ENCODE data around the gene LIMS3.
A peak's percentile ranks its signal among the peaks of the same experiment; 100 is the strongest.
"Not testable (repeated sequence)": the region's sequence is repeated elsewhere in the genome, so short reads cannot be mapped to it uniquely, and the experiment has no call there.

The LIMS3 gene, protein sequence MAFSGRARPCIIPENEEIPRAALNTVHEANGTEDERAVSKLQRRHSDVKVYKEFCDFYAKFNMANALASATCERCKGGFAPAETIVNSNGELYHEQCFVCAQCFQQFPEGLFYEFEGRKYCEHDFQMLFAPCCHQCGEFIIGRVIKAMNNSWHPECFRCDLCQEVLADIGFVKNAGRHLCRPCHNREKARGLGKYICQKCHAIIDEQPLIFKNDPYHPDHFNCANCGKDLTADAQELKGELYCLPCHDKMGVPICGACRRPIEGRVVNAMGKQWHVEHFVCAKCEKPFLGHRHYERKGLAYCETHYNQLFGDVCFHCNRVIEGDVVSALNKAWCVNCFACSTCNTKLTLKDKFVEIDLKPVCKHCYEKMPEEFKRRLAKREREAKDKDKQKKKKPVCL

DNA sequence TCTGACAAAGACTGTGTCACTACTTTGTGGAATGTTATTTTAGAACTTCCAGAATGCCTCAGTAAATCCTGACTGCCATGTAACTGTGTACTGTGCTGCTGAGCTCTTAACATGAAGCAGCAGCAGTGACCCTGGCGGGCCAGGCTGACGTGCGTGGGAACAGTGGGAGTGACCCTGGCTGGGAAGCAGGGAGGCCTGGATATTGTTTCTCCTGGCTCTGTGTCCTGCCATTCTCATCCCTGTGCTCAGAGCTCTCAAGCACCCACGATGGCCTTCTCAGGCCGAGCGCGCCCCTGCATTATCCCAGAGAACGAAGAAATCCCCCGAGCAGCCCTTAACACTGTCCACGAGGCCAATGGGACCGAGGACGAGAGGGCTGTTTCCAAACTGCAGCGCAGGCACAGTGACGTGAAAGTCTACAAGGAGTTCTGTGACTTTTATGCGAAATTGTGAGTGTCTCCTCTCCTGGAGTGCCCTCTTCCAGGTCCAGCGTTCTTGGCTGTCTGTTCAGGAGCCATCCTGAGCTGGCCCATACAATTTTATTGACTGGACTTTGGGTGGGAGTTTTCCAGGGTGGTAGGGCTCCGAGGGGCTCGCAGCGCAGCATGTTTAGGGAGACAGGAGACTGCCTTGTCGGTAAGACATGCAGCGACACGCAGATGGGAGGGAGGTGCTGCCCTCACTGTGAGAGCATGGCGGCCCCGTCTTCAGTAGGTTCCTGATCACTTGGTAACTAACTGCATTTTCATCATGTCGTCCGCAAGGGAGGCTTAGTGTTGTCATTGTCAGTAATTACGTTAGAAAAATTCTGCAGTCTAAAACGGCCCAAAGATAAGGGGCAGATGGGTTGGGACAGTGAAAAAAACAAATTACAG lies at the start of gene LIMS3:
Gene LIMS3 (plus strand): TSS at position 227 of the 875 bp plus-strand sequence. CDS start 41 bp downstream, at position 268.
- not testable (repeated sequence) for ATAC-seq, DNase-seq

DNA sequence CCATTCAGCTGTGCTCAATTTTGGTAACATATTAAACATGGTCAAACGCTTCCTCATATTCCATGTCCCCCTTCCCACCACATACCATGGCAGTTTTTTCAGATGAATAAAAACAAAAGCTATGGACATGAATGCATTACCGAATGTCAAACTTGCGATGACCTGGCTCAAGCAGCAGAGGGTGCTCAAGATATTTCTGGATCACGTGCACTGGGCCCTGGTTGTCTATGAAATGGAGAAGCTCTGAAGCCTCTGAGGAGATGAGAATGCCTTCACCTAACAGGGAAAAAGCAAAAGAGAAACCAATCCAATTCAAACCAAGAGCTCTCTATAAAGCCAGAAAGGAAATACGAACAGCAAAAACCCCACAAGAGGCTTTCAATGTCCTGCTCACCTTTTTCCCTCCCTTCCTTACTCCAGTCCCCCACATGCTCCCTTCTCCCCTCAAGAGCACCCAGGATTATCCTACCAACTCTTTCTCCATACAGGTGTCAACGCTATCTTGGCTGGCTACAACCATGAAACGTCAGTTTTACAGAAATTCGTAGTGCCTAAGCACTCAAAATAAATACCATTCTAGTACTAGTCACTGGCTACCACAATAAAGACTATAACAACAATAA lies 27.2 kb upstream of the LIMS3 start:
- not testable (repeated sequence) for ATAC-seq, DNase-seq

DNA sequence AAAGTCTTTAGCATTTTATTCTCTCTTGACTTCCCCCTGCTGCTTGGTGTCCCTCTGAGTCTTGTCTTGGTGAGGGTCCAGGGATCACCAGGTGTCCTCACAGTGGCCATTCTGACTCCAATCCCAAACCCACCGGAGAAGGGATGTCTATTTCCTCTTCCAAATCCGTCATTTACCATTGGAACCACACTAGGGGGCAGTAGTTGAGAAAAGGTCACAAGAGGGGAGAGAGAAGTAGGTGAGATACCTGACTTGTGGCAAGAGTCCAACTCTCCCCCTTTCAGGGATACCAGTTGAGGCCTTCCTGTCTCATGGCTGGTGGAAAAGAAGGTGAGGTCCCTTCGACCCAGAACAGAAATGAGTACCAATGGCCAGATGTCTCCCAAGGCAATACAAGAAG lies 21.9 kb upstream of the LIMS3 start:
- not testable (repeated sequence) for DNase-seq, ATAC-seq

DNA sequence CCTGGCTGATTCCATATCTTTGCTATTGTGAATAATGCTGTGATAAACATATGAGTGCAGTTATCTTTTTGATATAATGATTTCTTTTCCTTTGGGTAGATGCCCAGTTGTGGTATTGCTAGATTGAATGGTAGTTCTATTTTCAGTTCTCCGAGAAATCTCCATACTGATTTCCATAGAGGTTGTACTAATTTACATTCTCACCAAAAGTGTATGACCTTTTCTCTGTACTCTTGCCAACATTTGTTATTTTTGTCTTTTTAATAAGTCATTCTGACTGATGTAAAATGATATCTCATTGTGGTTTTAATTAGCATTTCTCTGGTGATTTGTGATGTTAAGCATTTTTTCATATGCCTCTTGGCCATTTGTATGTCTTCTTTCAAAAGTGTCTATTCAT lies 16.4 kb upstream of the LIMS3 start:
- ATAC-seq, DNase-seq: not testable (repeated sequence)

DNA sequence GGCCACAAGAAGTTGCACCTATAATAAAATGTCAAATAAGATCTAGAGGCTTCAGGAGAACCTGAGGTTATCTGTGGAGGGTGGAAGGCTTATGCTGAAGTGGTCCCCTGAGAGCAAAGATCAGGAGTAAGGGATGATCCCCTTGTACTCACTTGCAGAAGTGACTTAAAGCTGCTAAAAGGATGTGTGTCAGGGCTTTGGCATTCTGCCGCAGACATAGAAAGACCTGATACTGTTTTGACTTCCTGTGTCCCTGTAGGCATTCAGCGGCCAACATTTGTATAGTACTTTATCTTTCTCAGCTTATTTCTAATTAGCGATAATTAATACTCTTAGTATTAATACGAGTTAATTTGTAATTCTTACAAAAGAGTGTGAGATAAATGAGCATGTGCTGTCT lies 10.1 kb upstream of the LIMS3 start:
- ATAC-seq: not testable (repeated sequence)

DNA sequence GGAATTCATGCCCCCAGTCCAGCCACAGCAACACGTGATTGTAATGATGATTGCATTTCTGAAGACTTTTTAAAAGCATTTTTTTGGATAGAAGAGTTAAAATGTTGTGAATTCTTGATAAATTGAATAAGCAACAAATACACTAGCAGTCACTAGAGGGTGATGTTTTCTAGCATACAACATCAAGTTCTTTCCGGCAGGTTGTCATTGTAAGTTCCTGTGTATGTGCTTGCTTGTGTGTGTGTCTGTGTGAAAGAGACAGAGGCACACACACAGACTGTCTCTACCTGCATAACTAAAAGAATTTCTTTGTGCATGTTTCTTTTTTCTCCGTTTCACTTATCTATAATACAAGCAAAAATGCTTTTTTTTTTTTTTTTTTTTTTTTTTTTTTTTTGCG lies 8.6 kb upstream of the LIMS3 start:
- not testable (repeated sequence) for ATAC-seq, DNase-seq

More for the DNA sequence above, 10.1 kb upstream of the LIMS3 start:
- not testable (repeated sequence) for DNase-seq

DNA sequence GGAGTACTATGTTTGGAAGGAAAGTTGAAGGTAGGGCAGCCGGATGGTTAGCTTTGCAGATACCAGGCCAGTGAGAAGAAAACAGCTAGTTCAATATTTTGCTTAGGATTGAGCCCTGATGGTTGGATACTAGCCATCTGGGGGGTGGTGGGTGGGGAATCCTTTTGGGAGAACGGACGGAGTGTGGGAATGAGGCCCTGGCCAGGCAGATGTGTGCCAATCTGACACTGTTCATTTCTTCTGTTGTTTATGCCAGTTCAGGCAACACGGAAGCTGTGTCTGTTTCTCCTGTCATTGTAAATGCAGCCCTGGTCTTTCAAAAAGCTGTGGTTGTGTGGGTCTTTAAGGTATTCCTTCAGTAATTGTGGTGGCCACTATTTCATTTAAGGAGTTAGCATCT lies 7.5 kb upstream of the LIMS3 start:
- not testable (repeated sequence) for DNase-seq, ATAC-seq

DNA sequence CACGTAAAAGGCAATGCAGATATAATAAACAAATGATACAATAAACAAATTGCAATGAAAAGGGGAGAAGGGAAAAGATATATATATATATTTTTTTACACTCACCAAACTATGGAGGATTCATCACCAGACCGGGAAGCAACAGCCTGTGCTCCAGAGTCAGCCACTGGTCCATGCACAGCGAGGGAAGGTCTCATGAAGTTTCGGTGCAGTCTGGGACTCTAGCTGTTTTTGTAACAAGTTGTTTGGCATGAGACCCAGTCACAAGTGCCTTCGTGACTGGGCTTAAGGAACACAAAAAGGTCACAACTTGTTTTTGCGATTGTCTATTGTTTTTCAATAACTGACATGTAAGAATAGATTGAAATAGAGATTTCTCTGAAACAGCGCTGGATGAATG lies 4.8 kb upstream of the LIMS3 start:
- not testable (repeated sequence) for ATAC-seq, DNase-seq

DNA sequence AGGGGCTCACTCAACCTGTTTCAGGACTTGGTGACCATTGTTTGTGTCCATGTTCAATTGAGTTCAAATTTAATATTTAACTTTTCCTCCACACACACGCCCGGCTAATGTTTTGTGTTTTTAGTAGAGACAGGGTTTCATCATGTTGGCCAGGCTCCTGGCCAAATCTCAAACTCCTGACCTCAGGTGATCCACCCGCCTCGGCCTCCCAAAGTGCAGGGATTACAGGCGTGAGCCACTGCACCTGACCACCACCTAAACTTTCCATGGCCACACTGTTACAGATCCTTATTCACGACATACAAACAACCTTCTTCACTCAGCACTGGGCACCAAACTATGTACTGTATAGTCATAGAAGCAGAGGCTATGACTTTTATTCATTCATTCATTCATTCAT lies 4.3 kb upstream of the LIMS3 start:
- ATAC-seq, DNase-seq: not testable (repeated sequence)

DNA sequence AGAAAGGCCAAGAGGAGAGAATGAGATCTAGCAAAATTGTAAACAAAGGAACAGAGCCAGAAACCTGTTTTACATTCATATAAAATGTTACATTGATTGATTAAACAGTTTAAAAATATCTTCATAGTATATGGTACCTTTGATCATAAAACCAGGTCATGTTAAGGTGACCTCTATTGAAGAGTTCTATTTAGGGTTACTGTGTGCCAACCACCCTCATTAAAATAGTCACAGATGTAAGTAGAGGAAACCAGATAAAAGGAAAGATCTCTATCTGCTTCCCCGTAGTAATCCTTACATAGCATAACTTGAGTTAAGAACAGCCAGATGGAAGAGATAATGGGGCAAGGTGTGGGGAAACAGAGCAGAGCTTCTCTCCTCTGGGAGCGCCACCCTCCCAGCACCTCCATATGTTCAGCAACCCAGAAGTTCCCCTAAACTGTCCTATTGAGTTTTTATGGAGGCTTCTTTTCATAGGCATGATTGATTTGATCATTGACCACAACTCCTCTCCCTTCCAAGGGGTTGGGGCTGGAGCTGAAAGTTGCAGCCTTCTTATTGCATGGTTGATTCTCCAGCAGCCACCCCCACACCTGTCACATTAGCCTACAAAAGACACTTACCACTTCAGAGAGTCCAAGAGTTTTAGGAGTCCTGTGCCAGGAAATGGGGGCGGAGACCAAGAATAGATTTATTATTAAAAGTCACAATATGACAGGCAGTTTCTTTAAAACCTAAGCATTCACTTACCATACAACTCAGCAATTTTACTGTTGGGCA lies 3.2 kb upstream of the LIMS3 start:
- not testable (repeated sequence) for DNase-seq, ATAC-seq

DNA sequence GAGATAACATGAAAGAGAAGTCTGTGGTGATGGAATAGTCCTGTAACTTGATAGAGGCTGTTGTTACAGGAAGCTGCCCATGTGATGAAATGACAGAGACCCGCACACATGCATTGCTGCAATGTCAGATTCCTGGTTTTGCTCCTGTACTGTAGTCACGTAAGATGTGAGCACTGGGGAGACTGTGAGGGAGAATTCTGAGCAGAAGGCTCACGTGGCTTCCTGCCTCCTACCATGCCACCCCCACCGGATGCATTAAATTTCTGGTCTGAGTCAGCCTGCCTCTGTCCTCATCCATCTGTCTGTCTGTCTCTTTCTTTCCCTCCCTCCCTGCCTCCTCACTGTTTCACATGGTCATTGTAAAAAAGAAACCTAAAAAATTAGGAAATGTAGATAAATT lies 2.3 kb upstream of the LIMS3 start:
- DNase-seq: not testable (repeated sequence)
- ATAC-seq: peak; percentile 97

DNA sequence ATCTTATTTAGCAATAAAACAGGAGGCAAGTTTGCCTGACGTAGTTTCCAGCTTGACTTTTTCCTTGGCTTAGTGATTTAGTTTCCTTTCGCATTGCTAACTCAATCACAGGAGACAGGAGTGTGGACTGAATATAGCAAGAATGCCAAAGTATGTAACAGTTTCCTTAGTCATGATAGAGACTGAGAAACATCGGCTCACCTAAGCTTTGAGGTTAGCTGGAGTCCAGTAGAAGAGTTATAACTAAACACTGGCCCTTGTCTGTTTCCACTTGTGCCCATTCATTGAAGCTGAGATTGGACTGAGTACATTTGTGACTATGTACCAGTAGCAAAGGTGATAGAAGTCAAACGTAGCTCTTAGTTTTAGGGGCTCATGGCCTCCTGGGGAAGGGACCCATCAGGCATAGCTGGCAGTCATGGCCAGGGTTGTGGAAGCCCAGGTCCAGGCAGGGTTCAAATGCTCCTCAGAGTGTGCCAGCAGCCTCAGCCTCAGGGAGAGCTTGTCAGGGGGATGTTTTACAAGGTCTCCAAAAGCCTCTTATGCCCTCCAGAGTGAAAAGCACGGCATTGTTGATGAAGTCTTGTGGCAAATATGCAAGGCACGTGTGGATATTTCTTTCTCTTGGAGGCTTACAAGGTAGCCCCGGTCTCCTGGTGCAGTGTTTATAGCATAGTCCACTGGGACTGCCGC lies 573 bp upstream of the LIMS3 start:
- not testable (repeated sequence) for ATAC-seq, DNase-seq

DNA sequence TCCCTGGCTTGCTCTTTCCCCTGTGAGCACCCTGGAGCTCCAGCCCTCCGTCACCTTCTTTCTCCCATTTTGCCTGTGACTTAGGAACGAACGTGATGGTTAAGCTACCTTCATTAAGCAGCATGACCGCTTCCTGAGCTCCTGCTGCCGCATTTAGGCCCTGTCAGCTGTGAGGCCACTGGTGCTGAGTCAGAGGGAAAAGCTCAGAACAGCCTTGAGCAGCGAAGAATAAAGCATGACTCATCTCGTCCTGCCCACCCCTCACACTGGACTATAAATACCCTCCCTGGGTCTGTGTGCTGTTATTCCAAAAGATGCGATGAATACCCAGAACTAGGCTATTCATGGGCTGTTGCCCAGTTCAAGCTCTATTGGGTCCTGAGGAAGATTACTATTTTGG lies 7.3 kb downstream of the LIMS3 start:
- not testable (repeated sequence) for ATAC-seq, DNase-seq

DNA sequence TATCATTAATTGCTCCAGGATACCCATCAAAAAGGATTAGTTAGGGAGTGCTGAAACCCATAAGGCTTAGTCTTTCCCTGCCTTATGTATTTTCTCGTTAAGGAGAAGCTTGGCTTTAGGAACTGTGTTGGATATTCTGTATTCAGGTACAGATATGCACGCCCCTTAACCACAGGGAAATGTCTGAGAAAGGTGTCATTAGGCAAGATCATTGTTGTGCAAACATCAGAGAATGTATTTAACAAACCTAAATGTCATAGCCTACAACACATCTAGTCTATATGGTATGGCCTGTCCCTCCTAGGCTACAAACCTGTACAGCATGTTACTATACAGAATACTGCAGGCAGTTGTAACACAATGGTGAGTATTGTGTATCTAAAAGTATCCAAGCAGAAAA lies 10.1 kb downstream of the LIMS3 start:
- not testable (repeated sequence) for ATAC-seq, DNase-seq

DNA sequence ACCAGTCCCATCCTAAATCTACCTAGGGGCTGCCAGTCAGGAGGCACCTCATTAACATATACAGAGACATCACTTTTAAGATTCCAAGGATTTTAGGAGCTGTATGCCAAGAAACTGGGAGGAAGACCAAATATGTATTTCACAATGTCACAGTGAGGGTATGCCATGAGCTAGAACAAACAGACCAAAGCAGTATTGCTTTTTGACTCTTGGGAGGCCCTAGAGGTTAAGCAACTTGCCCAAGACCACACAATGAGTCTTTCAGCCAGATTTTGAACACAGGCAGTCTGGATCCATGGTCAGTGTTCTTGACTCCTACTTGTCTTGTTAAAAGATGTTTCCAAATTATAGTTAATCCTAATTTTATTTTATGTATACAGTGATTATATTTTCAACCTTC lies 12.3 kb downstream of the LIMS3 start:
- DNase-seq, ATAC-seq: not testable (repeated sequence)

DNA sequence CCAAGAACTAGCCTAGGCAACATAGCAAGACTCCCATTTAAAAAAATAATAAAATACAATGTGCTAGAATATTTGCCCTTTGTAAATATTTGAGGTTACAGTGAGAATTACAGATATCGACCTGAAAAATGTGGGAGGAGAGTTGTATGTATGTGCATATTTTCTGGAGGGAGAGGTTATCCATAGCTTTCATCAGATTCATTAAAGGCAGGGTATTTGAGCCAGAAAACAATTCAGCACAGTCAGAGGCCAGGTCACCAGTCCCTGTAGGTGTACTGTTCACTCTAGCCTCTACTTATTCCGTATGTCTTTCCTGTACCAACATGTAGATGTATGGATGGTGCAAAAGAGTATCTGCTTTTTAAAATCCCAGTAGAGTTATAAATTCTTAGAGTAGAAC lies 15.4 kb downstream of the LIMS3 start:
- not testable (repeated sequence) for ATAC-seq, DNase-seq

DNA sequence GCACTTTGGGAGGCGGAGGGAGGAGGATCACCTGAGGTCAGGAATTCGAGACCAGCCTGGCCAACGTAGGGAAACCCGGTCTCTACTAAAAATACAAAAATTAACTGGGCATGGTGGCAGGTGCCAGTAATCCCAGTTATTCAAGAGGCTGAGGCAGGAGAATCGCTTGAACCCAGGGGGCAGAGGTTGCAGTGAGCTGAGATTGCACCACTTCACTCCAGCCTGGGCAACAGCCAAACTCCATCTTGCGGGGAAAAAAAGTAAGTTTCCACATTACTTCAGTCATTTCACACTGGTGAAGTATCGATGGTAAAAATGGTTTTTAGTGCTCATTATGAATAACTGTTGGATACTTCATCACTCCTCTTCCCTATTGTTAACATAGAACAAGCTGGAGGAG lies 16.1 kb downstream of the LIMS3 start:
- not testable (repeated sequence) for ATAC-seq, DNase-seq

DNA sequence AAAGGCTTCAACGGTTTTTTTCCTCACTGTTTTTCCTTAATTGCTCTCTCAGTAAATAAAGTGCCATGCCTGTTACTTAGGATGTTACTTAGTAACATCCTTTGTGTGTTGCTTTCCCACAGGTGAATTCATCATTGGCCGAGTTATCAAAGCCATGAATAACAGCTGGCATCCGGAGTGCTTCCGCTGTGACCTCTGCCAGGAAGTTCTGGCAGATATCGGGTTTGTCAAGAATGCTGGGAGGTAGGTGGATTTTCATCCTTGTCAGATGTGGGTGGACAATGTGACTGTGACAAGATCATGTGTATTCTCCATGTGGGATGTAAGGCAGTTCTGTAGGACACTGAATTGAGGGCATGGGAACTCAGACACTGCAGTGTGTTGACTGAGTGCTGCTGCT lies 17.3 kb downstream of the LIMS3 start:
- not testable (repeated sequence) for DNase-seq, ATAC-seq

DNA sequence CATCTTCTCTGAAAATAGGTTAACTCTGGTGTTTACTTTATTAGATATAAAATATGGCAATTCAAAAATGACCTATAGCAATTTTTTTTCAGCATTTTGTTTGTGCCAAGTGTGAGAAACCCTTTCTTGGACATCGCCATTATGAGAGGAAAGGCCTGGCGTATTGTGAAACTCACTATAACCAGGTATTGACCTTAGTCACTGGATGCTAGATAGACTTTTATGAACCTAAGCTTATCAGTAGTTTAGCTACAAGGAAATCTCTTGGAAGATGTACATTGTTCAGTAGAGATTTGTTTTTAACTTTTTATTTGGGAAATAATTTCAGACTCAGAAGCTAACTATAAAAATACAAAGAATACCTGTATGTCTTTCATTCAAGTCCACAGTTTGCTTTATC lies 21.7 kb downstream of the LIMS3 start:
- not testable (repeated sequence) for DNase-seq, ATAC-seq

DNA sequence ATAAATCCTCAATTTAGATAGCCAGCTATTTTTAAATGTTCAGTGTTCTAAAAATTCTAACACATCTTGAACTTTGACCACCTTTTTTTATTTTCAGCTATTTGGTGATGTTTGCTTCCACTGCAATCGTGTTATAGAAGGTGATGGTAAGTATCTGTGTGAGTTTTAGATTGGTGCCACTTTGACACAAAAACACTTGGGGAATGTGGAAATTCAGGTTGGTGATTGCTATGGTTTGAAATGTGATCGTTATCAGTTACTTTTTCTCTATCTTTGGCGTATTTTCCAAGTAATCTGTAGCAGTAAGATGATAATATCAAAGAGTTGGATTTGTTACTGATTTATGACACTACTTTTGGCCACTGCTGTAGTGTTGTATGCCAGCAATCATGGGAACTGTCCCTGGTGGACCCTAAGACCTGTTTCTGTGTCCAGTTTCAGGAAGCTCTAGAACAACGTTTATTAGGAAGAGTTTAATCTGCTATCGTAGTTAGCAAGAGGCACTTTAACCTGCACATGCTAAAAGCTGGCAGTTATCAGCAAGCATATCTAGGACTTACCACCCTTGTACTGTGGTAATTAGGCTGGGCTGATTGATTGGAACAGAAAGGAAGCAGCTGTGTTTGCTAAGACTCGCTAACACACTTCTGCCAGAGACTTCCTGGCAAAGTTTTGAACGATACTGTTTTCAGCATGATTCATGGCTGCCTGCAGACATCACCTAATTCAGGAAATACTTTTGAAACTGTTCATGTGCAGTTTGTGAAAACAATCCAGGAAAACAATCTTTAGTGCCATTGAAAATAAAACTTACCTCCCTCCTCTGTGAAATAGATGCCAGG lies 23.3 kb downstream of the LIMS3 start:
- DNase-seq, ATAC-seq: not testable (repeated sequence)
